HG03196 (cell line): ENCODE measurements around the gene VWA2.

Source experiments
- ATAC-seq: cut with Tn5 transposase; IDR thresholded peaks from one replicate; pipeline ENCODE4 v1.9.1; 2021; ENCODE audit not compliant: unreplicated experiment

VWA2 gene

GRCh38 chr10:114274616-114275453 lies 35.8 kb downstream of the VWA2 start:
- ATAC-seq: no peak

DNA sequence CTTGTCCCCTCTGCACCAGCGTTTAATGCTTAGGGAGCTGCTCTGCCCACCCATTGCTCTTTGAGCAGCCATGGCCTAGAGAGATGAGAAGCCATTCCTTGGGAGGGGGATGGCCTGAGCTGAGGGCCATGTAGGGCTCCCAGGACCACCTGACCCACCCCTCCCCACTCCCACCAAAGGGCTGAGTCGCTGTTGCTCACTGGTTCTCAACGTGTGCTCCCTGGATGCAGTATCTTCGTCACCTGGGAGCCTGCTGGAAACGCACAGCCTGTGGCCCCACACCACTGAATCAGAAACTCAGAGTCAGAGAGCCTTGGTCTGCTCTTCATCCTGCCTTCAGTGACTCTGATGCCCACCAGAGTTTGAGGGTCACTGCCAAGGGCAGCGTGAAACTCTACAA lies 37.0 kb downstream of the VWA2 start:
- ATAC-seq: no peak

DNA sequence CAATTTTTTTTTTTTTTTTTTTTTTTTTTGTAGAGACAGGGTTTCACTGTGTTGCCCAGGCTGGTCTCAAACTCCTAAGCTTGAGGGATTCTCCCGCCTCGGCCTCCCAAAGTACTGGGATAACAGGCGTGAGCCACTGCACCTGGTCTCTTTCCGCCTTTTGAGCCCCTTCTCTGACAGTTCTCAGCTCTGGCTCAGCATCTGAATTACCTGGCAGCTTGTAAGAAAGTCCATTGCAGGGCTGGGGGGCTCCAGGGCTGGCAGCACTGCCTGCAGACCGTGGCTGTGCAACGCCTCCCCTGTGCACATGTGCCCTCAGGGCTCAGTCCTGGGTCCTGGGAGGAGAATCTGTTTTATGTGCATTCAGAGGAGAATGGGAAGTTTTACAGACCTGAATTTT lies 37.6 kb downstream of the VWA2 start:
- no peak for ATAC-seq

GRCh38 chr10:114278140-114278883 lies 39.3 kb downstream of the VWA2 start:
- no peak for ATAC-seq

DNA sequence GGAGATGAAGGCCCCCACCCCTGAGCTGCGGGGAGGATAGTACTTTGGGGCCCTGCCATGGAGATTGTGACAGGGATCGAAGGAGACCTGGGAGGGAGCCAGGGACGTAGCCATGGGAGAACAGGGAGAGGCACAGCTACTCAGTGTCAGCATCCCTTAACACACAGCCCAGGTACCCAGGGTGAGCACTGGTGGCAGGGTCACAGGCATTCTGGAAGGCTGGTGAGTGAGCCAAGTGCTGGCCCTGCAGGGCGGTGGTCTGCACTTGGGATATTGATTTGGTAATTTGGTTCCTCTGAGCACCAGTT lies 39.8 kb downstream of the VWA2 start:
- no peak for ATAC-seq

GRCh38 chr10:114279289-114279688 lies 40.2 kb downstream of the VWA2 start:
- no peak for ATAC-seq

GRCh38 chr10:114279901-114280644 lies 41.0 kb downstream of the VWA2 start:
- no peak for ATAC-seq

GRCh38 chr10:114281006-114281405 lies 42.0 kb downstream of the VWA2 start:
- ATAC-seq: no peak

GRCh38 chr10:114281461-114281860 lies 42.4 kb downstream of the VWA2 start:
- no peak for ATAC-seq

DNA sequence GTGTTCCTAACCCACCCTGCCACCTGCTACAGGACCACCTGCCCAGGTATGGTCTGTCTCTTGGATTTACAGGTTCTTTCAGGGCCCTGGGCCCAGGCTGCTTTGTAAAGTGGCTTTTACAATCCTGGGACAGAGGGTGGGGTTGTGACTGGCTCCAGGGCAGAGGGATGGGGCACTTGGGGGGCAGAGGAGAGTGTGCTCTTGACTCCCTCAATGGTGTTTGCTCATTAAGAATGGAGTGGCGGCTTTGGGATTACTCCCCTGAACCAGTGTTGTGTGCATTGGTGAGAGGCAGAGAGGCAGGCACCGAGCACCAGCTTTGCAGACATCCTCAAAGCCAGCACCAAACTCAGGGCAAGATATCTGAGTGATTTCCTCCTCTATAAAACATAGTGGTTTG lies 43.5 kb downstream of the VWA2 start:
- no peak for ATAC-seq

DNA sequence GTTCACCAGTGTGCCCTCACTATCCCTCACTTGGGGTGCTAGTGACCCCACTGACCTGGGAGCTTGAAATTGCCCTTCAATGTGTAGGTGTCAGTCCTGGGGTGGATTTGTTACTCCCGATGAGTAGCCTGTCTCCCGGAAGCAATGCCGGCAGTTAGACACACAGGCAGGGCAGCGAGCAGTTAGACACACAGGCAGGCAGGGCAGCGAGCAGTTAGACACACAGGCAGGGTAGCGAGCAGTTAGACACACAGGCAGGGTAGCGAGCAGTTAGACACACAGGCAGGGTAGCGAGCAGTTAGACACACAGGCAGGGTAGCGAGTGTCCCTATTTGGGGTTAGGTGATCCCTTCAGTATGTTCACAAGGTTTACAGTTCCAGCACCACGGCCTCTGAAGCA lies 44.0 kb downstream of the VWA2 start:
- no peak for ATAC-seq

DNA sequence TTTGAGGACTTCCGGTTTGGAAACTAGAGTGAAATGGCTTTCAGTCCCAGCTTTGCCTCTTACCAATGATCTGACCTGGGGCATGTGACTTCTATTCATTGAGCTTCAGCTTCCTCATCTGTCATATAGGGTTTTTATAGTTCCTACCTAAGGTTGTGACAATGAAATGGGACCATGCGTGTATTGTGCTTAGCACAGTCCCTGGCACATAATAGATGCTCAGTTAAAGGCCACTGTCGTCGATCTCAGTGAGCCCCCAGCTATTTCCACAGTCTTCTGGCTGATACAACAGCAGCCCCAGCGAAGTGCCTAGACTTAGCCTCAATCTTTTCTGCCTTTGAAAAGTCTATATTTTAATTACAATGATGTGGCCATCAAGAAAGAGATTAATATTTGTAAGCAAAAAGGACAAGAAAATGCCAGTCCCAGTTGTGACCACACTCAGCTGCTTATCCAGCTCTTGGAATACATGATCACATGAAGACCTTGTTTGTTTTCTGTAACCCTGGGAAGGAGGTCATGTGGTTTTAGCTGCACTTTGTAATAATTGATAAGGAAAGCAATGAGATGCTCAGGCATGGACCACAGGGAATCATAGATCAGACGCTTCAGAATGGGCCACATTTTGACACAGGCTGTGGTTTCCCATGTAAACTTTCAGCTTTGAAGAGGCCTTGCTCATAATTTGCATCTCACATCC lies 44.6 kb downstream of the VWA2 start:
- ATAC-seq: no peak

GRCh38 chr10:114284346-114285071 lies 45.5 kb downstream of the VWA2 start:
- no peak for ATAC-seq

GRCh38 chr10:114285961-114286441 lies 46.9 kb downstream of the VWA2 start:
- no peak for ATAC-seq

- ATAC-seq: no peak
These were observed 47.9 kb downstream of the VWA2 start for GRCh38 chr10:114286921-114287320.

DNA sequence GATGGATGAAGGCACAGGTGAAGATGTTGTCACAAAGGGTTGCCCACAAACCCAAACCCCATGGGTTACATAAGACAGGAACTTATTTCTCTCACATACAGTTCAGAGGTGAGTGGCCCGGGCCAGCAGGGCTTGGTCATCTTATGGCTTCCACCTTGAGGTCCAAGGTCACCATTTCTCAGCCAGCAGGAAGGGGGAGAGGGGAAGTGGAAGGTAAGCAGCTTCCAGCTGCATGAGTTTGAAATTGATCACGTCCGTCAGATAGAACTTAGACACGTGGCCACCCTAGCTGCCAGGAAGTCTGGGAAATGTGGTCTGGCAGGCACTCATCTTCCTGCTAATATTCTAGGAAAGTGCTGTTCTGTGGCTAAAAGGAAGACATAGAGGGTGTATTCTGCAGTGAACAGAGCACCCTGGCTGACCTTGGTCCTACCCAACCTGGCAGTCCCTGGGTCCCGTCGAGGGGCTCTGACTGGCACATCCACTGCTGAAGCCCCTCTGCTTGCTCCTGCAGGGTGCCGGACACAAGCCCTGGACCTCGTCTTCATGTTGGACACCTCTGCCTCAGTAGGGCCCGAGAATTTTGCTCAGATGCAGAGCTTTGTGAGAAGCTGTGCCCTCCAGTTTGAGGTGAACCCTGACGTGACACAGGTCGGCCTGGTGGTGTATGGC lies 49.5 kb downstream of the VWA2 start:
- ATAC-seq: no peak

GRCh38 chr10:114289096-114289436 lies 50.0 kb downstream of the VWA2 start:
- ATAC-seq: no peak

GRCh38 chr10:114290038-114290437 lies 51.0 kb downstream of the VWA2 start:
- no peak for ATAC-seq

DNA sequence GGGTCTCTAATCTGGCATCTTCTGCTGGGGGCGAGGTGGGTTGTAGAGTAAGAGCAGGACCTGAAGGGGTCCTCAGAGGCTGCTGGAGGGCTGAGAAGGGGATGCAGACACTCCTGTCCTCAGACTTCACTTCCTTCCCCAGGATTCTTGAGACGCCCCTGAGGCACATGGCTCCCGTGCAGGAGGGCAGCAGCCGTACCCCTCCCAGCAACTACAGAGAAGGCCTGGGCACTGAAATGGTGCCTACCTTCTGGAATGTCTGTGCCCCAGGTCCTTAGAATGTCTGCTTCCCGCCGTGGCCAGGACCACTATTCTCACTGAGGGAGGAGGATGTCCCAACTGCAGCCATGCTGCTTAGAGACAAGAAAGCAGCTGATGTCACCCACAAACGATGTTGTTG lies 52.0 kb downstream of the VWA2 start:
- ATAC-seq: no peak

DNA sequence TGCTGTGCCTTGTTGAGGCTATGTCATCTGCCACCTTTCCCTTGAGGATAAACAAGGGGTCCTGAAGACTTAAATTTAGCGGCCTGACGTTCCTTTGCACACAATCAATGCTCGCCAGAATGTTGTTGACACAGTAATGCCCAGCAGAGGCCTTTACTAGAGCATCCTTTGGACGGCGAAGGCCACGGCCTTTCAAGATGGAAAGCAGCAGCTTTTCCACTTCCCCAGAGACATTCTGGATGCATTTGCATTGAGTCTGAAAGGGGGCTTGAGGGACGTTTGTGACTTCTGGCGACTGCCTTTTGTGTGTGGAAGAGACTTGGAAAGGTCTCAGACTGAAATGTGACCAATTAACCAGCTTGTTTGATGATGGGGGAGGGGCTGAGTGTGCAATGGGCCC lies 52.5 kb downstream of the VWA2 start:
- no peak for ATAC-seq
